Measurements from ENCODE around the gene SLCO3A1.

SLCO3A1 gene

GRCh38 chr15:91866371-91866905, 12.9 kb downstream of the SLCO3A1 start:
- no peaks in the 10 kb centered on the region for H3K9me3 ChIP-seq (ENCODE audit: control insufficient read depth, insufficient read depth, low read depth, low read length)
- H3K27ac ChIP-seq (ENCODE audit: extremely low read depth, low read depth, low read length), result no peak overlapping the region
- ChIA-PET POLR2A (no interaction called here), CTCF (interaction anchor here (1.0 kb wide), 1 partner anchor 12 kb away, joined by 3 read pairs; no protein-coding TSS in a partner anchor)
- no peaks in the 10 kb centered on the region; the same call in 1 of the 2 replicates for H3K4me1 ChIP-seq (ENCODE audit: control insufficient read depth, insufficient read depth, low read length)
- H3K36me3 ChIP-seq (ENCODE audit: control insufficient read depth in 2 of 2, insufficient read depth in 1 of 2, low read length in 2 of 2), result no peaks in the 10 kb centered on the region
- TF ChIP-seq ZNF571 (tag by site-specific recombination; IDR thresholded peaks at IDR 0.05) (no peak), ZSCAN18 (tag by site-specific recombination; IDR thresholded peaks at IDR 0.05) (no peak), ZNF558 (tag by site-specific recombination; IDR thresholded peaks at IDR 0.05) (no peak), ATF2 (tag by site-specific recombination; IDR thresholded peaks at IDR 0.05; ENCODE audit: low read depth) (no peak), ZNF341 (tag by site-specific recombination; IDR thresholded peaks at IDR 0.05; ENCODE audit: low read depth) (no peak), ZNF473 (tag by site-specific recombination; IDR thresholded peaks at IDR 0.05) (no peak), MEIS1 (CRISPR knock-in tag; IDR thresholded peaks at IDR 0.05; ENCODE audit: borderline replicate concordance) (no peak), ZFP41 (tag by site-specific recombination; IDR thresholded peaks at IDR 0.05; ENCODE audit: borderline replicate concordance) (no peak), ZNF704 (tag by site-specific recombination; IDR thresholded peaks at IDR 0.05) (no peak), BCL6B (tag by site-specific recombination; IDR thresholded peaks at IDR 0.05) (no peak), SALL2 (tag by site-specific recombination; IDR thresholded peaks at IDR 0.05; ENCODE audit: borderline replicate concordance) (no peak), REST (tag by site-specific recombination; IDR thresholded peaks at IDR 0.05) (no peak), ZNF24 (tag by site-specific recombination; IDR thresholded peaks at IDR 0.05) (no peak), SP7 (tag by site-specific recombination; IDR thresholded peaks at IDR 0.05) (no peak), ZNF654 (tag by site-specific recombination; IDR thresholded peaks at IDR 0.05; ENCODE audit: low read depth) (no peak), ZEB2 (tag by site-specific recombination; IDR thresholded peaks at IDR 0.05) (no peak), HOXC10 (CRISPR knock-in tag; IDR thresholded peaks at IDR 0.05) (no peak), SCRT2 (tag by site-specific recombination; IDR thresholded peaks at IDR 0.05) (no peak), ZNF16 (tag by site-specific recombination; IDR thresholded peaks at IDR 0.05; ENCODE audit: low read depth) (no peak), YY1 (tag by site-specific recombination; IDR thresholded peaks at IDR 0.05) (no peak)
- no peak overlapping the region for H3K4me3 ChIP-seq (ENCODE audit: low read depth, low read length)
